ENCODE results near the gene ZNF467. TPM values are rescaled to one million over a fixed set of nuclear protein-coding genes. Genes with fewer than 3 reads are reported as not detected.
A peak's percentile ranks its signal among the peaks of the same experiment; 100 is the strongest.

ZNF467 gene
- total RNA-seq, 1 donor from 2014 or later = 2.1 TPM

- no peaks in the 10 kb centered on the region for H3K9me3 ChIP-seq (ENCODE audit: control insufficient read depth in 3 of 3, low read length in 3 of 3)
- no peak overlapping the region for H3K9ac ChIP-seq (ENCODE audit: low read depth in 1 of 3, low read length in 3 of 3)
- no peaks in the 10 kb centered on the region for H3K27me3 ChIP-seq (ENCODE audit: control insufficient read depth in 3 of 3, insufficient read depth in 3 of 3, low read length in 3 of 3)
- peaks cover 9 to 28% (median 13%) of the 10 kb centered on the region in 3 donors for H3K4me1 ChIP-seq (ENCODE audit: control insufficient read depth in 3 of 3, insufficient read depth in 3 of 3, low read length in 3 of 3)
- H3K4me3 ChIP-seq (ENCODE audit: low read length in 3 of 3) = no peak overlapping the region
- no peak overlapping the region for H3K27ac ChIP-seq (ENCODE audit: low read depth, low read length)
- H3K36me3 ChIP-seq (ENCODE audit: control insufficient read depth in 3 of 3, insufficient read depth in 3 of 3, low read length in 3 of 3) = no peaks in the 10 kb centered on the region
Measured at GRCh38 chr7:149751043-149751775, 22.2 kb downstream of the ZNF467 start.

DNA sequence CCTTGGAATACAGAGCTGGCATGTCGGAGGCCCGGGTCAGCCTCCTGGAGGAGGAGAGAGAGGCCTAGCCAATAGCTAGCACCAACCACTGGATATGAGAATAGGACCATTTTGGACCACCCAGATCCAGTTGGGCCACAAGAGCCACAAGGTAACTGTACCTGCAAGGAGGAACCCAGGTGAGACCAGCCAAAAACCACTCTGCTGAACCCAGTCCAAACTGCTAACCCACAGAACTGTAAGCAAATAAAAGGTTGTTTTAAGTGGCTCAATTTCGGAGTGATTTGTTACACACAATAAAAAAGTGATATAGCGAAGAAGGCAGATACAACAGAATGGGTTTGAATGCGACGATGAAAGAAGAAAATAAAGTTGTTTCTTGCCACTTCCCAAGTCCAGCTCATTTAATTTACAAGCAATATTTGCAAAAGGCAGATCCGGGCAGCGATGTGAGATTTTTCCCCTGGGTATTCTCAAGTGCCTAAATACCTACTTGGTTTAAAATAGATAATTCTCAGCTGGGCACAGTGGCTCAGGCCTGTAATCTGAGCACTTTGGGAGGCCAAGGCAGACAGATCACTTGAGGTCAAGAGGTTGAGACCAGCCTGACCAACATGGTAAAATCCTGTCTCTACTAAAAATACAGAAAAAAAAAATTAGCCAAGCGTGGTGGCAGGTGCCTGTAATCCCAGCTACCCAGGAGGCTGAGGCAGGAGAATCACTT is 23.1 kb downstream of the ZNF467 start:
- Histone ChIP-seq H3K36me3 (ENCODE audit: control insufficient read depth in 3 of 3, insufficient read depth in 3 of 3, low read length in 3 of 3) (no peaks in the 10 kb centered on the region), H3K27me3 (ENCODE audit: control insufficient read depth in 3 of 3, insufficient read depth in 3 of 3, low read length in 3 of 3) (no peaks in the 10 kb centered on the region), H3K4me3 (ENCODE audit: low read length in 3 of 3) (no peak overlapping the region), H3K9ac (ENCODE audit: low read depth in 1 of 3, low read length in 3 of 3) (no peak overlapping the region), H3K4me1 (ENCODE audit: control insufficient read depth in 3 of 3, insufficient read depth in 3 of 3, low read length in 3 of 3) (peaks cover 9 to 23% (median 13%) of the 10 kb centered on the region in 3 donors), H3K9me3 (ENCODE audit: control insufficient read depth in 3 of 3, low read length in 3 of 3) (no peaks in the 10 kb centered on the region), H3K27ac (ENCODE audit: low read depth, low read length) (peak overlapping the region; percentile 16)

GRCh38 chr7:149748076-149748874 is 25.1 kb downstream of the ZNF467 start:
- peaks cover 9 to 19% (median 13%) of the 10 kb centered on the region in 3 donors for H3K4me1 ChIP-seq (ENCODE audit: control insufficient read depth in 3 of 3, insufficient read depth in 3 of 3, low read length in 3 of 3)
- H3K9me3 ChIP-seq (ENCODE audit: control insufficient read depth in 3 of 3, low read length in 3 of 3) = no peaks in the 10 kb centered on the region
- H3K36me3 ChIP-seq (ENCODE audit: control insufficient read depth in 3 of 3, insufficient read depth in 3 of 3, low read length in 3 of 3) = no peaks in the 10 kb centered on the region

GRCh38 chr7:149743476-149744255 is 29.7 kb downstream of the ZNF467 start:
- Histone ChIP-seq H3K9me3 (ENCODE audit: control insufficient read depth in 3 of 3, low read length in 3 of 3) (no peaks in the 10 kb centered on the region), H3K9ac (ENCODE audit: low read depth in 1 of 3, low read length in 3 of 3) (no peak overlapping the region), H3K27ac (ENCODE audit: low read depth, low read length) (no peak overlapping the region), H3K4me3 (ENCODE audit: low read length in 3 of 3) (no peak overlapping the region), H3K4me1 (ENCODE audit: control insufficient read depth in 3 of 3, insufficient read depth in 3 of 3, low read length in 3 of 3) (peaks cover 7 to 10% (median 10%) of the 10 kb centered on the region in 3 donors), H3K27me3 (ENCODE audit: control insufficient read depth in 3 of 3, insufficient read depth in 3 of 3, low read length in 3 of 3) (no peaks in the 10 kb centered on the region), H3K36me3 (ENCODE audit: control insufficient read depth in 3 of 3, insufficient read depth in 3 of 3, low read length in 3 of 3) (no peaks in the 10 kb centered on the region)

More at GRCh38 chr7:149748076-149748874, 25.1 kb downstream of the ZNF467 start:
- no peak overlapping the region for H3K27ac ChIP-seq (ENCODE audit: low read depth, low read length)
- H3K27me3 ChIP-seq (ENCODE audit: control insufficient read depth in 3 of 3, insufficient read depth in 3 of 3, low read length in 3 of 3) = no peaks in the 10 kb centered on the region
- no peak overlapping the region for H3K9ac ChIP-seq (ENCODE audit: low read depth in 1 of 3, low read length in 3 of 3)
- no peak overlapping the region for H3K4me3 ChIP-seq (ENCODE audit: low read length in 3 of 3)

DNA sequence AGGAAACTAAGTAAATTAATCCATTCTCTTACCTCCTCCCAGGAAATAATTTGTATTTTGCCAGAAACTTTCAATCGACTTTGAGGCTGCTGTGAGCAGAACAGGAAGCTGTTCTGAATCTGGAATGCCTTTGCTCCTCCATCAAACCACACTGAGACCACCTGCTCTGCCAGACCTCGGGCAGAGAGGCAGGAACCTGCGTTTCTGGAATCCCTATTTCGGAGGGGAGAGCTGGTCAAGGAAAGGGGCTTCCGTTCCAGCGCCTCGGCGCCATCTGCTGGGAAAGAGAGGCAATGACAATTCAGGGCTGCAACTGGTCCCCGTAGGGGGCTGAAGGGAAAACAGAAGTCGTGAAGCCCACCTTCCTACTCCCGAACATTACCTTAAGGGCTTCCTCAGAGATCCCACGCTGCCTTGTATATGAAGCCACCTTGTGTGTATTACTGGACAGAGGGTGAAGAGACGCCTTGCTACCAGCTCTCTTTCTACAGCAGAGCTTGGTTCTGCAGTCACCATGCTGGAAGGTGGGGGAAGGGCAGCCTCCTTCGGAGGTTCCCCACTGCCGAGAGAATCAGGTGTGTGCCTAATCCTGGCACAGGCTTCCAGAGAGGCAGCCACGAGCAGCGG is 31.2 kb downstream of the ZNF467 start:
- H3K4me3 ChIP-seq (ENCODE audit: low read length in 3 of 3) = peak overlapping the region; percentile 50 to 76 (median 63)
- no peaks in the 10 kb centered on the region for H3K36me3 ChIP-seq (ENCODE audit: control insufficient read depth in 3 of 3, insufficient read depth in 3 of 3, low read length in 3 of 3)
- peak overlapping the region; percentile 47 to 75 (median 68) for H3K9ac ChIP-seq (ENCODE audit: low read depth in 1 of 3, low read length in 3 of 3)
- no peak overlapping the region for H3K27ac ChIP-seq (ENCODE audit: low read depth, low read length)
- H3K9me3 ChIP-seq (ENCODE audit: control insufficient read depth in 3 of 3, low read length in 3 of 3) = no peaks in the 10 kb centered on the region
- peaks cover 7 to 10% (median 10%) of the 10 kb centered on the region in 3 donors for H3K4me1 ChIP-seq (ENCODE audit: control insufficient read depth in 3 of 3, insufficient read depth in 3 of 3, low read length in 3 of 3)
- H3K27me3 ChIP-seq (ENCODE audit: control insufficient read depth in 3 of 3, insufficient read depth in 3 of 3, low read length in 3 of 3) = no peaks in the 10 kb centered on the region

GRCh38 chr7:149741629-149742028 is 31.8 kb downstream of the ZNF467 start:
- Histone ChIP-seq H3K9ac (ENCODE audit: low read depth in 1 of 3, low read length in 3 of 3) (peak overlapping the region; percentile 47 to 75 (median 68)), H3K36me3 (ENCODE audit: control insufficient read depth in 3 of 3, insufficient read depth in 3 of 3, low read length in 3 of 3) (no peaks in the 10 kb centered on the region), H3K4me1 (ENCODE audit: control insufficient read depth in 3 of 3, insufficient read depth in 3 of 3, low read length in 3 of 3) (peaks cover 7 to 10% (median 10%) of the 10 kb centered on the region in 3 donors), H3K9me3 (ENCODE audit: control insufficient read depth in 3 of 3, low read length in 3 of 3) (no peaks in the 10 kb centered on the region), H3K4me3 (ENCODE audit: low read length in 3 of 3) (peak overlapping the region; percentile 50 to 76 (median 63)), H3K27ac (ENCODE audit: low read depth, low read length) (no peak overlapping the region), H3K27me3 (ENCODE audit: control insufficient read depth in 3 of 3, insufficient read depth in 3 of 3, low read length in 3 of 3) (no peaks in the 10 kb centered on the region)

- H3K9me3 ChIP-seq (ENCODE audit: control insufficient read depth in 3 of 3, low read length in 3 of 3) = no peaks in the 10 kb centered on the region
- no peak overlapping the region for H3K27ac ChIP-seq (ENCODE audit: low read depth, low read length)
- peaks cover 7 to 12% (median 8%) of the 10 kb centered on the region in 3 donors for H3K36me3 ChIP-seq (ENCODE audit: control insufficient read depth in 3 of 3, insufficient read depth in 3 of 3, low read length in 3 of 3)
- no peak overlapping the region for H3K4me3 ChIP-seq (ENCODE audit: low read length in 3 of 3)
- no peak overlapping the region for H3K9ac ChIP-seq (ENCODE audit: low read depth in 1 of 3, low read length in 3 of 3)
- H3K27me3 ChIP-seq (ENCODE audit: control insufficient read depth in 3 of 3, insufficient read depth in 3 of 3, low read length in 3 of 3) = no peaks in the 10 kb centered on the region
- peaks cover 0 to 2% (median 1%) of the 10 kb centered on the region in 3 donors for H3K4me1 ChIP-seq (ENCODE audit: control insufficient read depth in 3 of 3, insufficient read depth in 3 of 3, low read length in 3 of 3)
Measured at GRCh38 chr7:149736478-149737360, 36.7 kb downstream of the ZNF467 start.

GRCh38 chr7:149735779-149736477 is 37.5 kb downstream of the ZNF467 start:
- Histone ChIP-seq H3K27ac (ENCODE audit: low read depth, low read length) (no peak overlapping the region), H3K4me3 (ENCODE audit: low read length in 3 of 3) (no peak overlapping the region), H3K9ac (ENCODE audit: low read depth in 1 of 3, low read length in 3 of 3) (no peak overlapping the region), H3K36me3 (ENCODE audit: control insufficient read depth in 3 of 3, insufficient read depth in 3 of 3, low read length in 3 of 3) (peaks cover 7 to 14% (median 8%) of the 10 kb centered on the region in 3 donors), H3K4me1 (ENCODE audit: control insufficient read depth in 3 of 3, insufficient read depth in 3 of 3, low read length in 3 of 3) (no peaks in the 10 kb centered on the region), H3K27me3 (ENCODE audit: control insufficient read depth in 3 of 3, insufficient read depth in 3 of 3, low read length in 3 of 3) (no peaks in the 10 kb centered on the region), H3K9me3 (ENCODE audit: control insufficient read depth in 3 of 3, low read length in 3 of 3) (no peaks in the 10 kb centered on the region)

Measured in skeletal muscle tissue (tissue), 4 donors.